Stomach (tissue), 9 donors: Measurements from ENCODE around the gene OR9A4. TPM values are rescaled to one million over a fixed set of nuclear protein-coding genes. Genes with fewer than 3 reads are reported as not detected.

Experiments used
- DNase-seq, 2 donors: peaks; one replicate each; pipeline versions ENCODE4 v3.0.0 to v3.0.0-alpha.2; 2013 to 2019
- H3K27ac ChIP-seq, 5 donors: fragments of 200-600 bp in 4 of 5; sonication (generic) in 4 of 5; one replicate each; pipeline ENCODE4 v1.5.1; 2013 to 2019; ENCODE audit warnings: mild to moderate bottlenecking in 1 of 5, moderate library complexity in 1 of 5
- H3K27me3 ChIP-seq, 3 donors: fragments of 200-600 bp; sonication (generic); one replicate each; pipeline ENCODE4 v1.5.1; 2017 to 2019; ENCODE audit warnings: mixed run types in 1 of 3
- H3K36me3 ChIP-seq, 4 donors: fragments of 200-600 bp; sonication (generic); 1 replicate in 3 of 4; 2 replicates in 1 of 4; pipeline ENCODE4 v1.5.1; 2016 to 2019
- H3K4me1 ChIP-seq, 4 donors: fragments of 200-600 bp; sonication (generic); one replicate each; pipeline ENCODE4 v1.5.1; 2016 to 2019
- H3K4me3 ChIP-seq, 4 donors: fragments of 200-600 bp; sonication (generic) in 3 of 4; one replicate each; pipeline ENCODE4 v1.5.1; 2016 to 2019; ENCODE audit warnings: mild to moderate bottlenecking in 1 of 4
- H3K9me3 ChIP-seq, 4 donors: fragments of 200-600 bp; sonication (generic); one replicate each; pipeline ENCODE4 v1.5.1; 2016 to 2019
- CTCF ChIP-seq, 7 experiments: fragments of 450-650 bp in 4 of 7; fragments of 200-600 bp in 3 of 7; sonication (generic) in 3 of 7; IDR thresholded peaks; one replicate each; pipeline ENCODE4 v1.5.1; 2016 to 2019; ENCODE audit warnings: antibody characterized with exemption in 7 of 7, control low read depth in 2 of 7, mild to moderate bottlenecking in 1 of 7
- EP300 ChIP-seq: sonication (generic); formaldehyde crosslinking; IDR thresholded peaks from one replicate; pipeline ENCODE4 v1.6.1; 2017; ENCODE audit warnings: antibody characterized with exemption
- POLR2A ChIP-seq, 4 donors: fragments of 450-650 bp; IDR thresholded peaks; one replicate each; pipeline ENCODE4 v1.6.1; 2016; ENCODE audit warnings: antibody characterized with exemption in 4 of 4, control low read depth in 2 of 4, mild to moderate bottlenecking in 1 of 4, moderate library complexity in 1 of 4
- POLR2AphosphoS5 ChIP-seq, 3 donors: sonication (generic); formaldehyde crosslinking; IDR thresholded peaks; one replicate each; pipeline ENCODE4 v1.6.1; 2016; ENCODE audit warnings: antibody characterized with exemption in 3 of 3
- WGBS, 5 donors: extraction: QIAGEN DNeasy Blood & Tissue Kit in 3 of 5; methylation state at CpG; one replicate each; pipeline versions ENCODE4 v1.1.5 to v1.1.7; 2013 to 2018; 5-methylcytosine and 5-hydroxymethylcytosine counted together
- intact Hi-C: fragments of 100-400 bp; cut with DNase I; formaldehyde crosslinking; loops from one replicate; pipeline ENCODE4 v1.15.1; 2023; ENCODE audit warnings: low total_unique reads
- polyA plus RNA-seq, 3 donors: library from polyadenylated mRNA; stranded (reverse); fragments of 200-250 nt; gene quantifications; one replicate each; pipeline ENCODE4 v1.2.3, GENCODE V29; 2013
- total RNA-seq, 5 donors: library from RNA; depleted of rRNA; stranded (reverse); fragments of >200 nt; gene quantifications; one replicate each; pipeline versions ENCODE4 v1.1.0 to v1.2.3, GENCODE V29; 2014 to 2016
- donor health status: healthy with polysubstance abuse.
- donor health status: Bipolar disorder and iron deficiency.
- donor health status: healthy.

OR9A4 gene
- total and polyA plus RNA-seq, 8 donors, result not detected

GRCh38 chr7:141954334-141954733, 38.1 kb downstream of the OR9A4 start:
- intact Hi-C loops, result no loop called here

DNA sequence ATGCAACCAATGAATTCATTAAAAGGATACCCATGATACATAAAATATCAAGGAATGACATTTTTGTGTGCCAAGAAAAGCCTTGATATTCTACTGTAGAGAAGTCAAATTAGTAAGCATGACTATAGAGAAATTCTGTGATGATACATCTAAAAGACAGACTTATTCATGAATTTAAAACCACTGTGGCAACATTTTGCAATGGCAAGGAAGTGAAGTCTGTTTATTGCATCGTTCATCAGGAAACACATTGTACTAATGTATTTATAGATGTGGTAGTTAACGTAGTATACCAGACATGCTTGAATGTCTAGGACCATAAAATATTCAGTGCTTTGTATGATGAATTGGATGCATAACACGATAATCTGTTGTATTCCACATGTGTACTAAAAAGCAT, 39.9 kb downstream of the OR9A4 start:
- H3K9me3 ChIP-seq, result no peaks in the 10 kb centered on the region
- no peak overlapping the region for H3K27ac ChIP-seq
- no peaks in the 10 kb centered on the region for H3K4me1 ChIP-seq
- no peak overlapping the region for H3K4me3 ChIP-seq
- DNase-seq, result no peak
- H3K27me3 ChIP-seq, result no peaks in the 10 kb centered on the region
- H3K36me3 ChIP-seq, result no peaks in the 10 kb centered on the region
- TF ChIP-seq CTCF (IDR thresholded peaks at IDR 0.05) (no peak), POLR2AphosphoS5 (IDR thresholded peaks at IDR 0.05) (no peak), POLR2A (IDR thresholded peaks at IDR 0.05) (no peak), EP300 (no peak)
- intact Hi-C loops, result no loop called here
- WGBS, 5 donors, result 51 to 76% (median 65%) methylated on average over 3 of the region's 3 CpGs

More at GRCh38 chr7:141954334-141954733, 38.1 kb downstream of the OR9A4 start:
- WGBS, 5 donors, result 78 to 89% (median 83%) methylated on average over 1 of the region's 1 CpG
- Histone ChIP-seq H3K9me3 (no peaks in the 10 kb centered on the region), H3K27ac (no peak overlapping the region), H3K4me1 (no peaks in the 10 kb centered on the region), H3K4me3 (no peak overlapping the region), H3K36me3 (no peaks in the 10 kb centered on the region), H3K27me3 (no peaks in the 10 kb centered on the region)
- TF ChIP-seq EP300, result no peak
- no peak for TF ChIP-seq POLR2AphosphoS5 (IDR thresholded peaks at IDR 0.05)
- no peak for TF ChIP-seq CTCF (IDR thresholded peaks at IDR 0.05)
- TF ChIP-seq POLR2A (IDR thresholded peaks at IDR 0.05), result no peak
- no peak for DNase-seq

DNA sequence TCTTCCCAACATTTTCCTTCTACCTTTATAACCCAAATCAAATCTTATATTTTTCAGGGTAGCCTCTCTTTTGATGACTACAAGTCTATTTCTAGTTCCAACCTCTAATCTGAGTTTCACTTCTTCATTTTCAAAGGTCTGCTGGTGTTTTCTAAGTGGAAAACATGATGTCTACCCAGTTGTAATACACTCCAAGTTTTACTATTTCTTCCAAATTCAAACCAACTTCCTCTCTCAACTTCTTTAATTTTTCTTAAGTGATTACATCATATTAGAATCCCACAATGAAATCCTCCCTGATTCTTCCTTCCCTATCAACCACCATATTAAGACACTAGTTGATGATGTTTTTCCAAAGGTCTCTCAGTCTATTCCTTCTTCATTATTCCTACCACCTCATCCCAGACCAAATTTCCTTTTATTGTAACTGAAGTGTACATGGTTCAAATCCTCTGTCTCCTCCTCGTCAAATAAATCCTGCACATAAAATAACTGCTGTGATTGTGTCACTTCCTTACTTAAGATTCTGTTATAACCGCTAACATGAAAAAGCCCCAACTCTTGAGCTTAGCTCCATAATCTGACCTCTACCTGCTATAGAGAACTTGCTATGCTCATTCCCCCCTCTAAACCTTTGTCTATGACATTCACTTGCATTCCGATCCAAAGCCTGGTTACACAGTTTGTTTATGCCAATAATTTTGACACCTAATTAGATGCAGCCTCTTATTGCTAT, 44.7 kb downstream of the OR9A4 start:
- Histone ChIP-seq H3K9me3 (no peaks in the 10 kb centered on the region), H3K27me3 (no peaks in the 10 kb centered on the region), H3K36me3 (no peaks in the 10 kb centered on the region), H3K4me3 (no peak overlapping the region), H3K27ac (no peak overlapping the region), H3K4me1 (no peaks in the 10 kb centered on the region)
- intact Hi-C loops, result no loop called here
- 80 to 87% (median 87%) methylated on average over 3 of the region's 3 CpGs for WGBS, 5 donors
- TF ChIP-seq POLR2A (IDR thresholded peaks at IDR 0.05) (no peak), CTCF (IDR thresholded peaks at IDR 0.05) (no peak), POLR2AphosphoS5 (IDR thresholded peaks at IDR 0.05) (no peak), EP300 (no peak)
- no peak for DNase-seq

Other genes with a start within 250 kb of the OR9A4 start
- gene DENND11, start 214.2 kb upstream of the OR9A4 start, total RNA-seq, result 10 to 100 TPM; 10.5 to 80.2 (median 47.2) TPM
- gene DENND11, start 214.2 kb upstream of the OR9A4 start, polyA plus RNA-seq, result 10 to 100 TPM in 1 of 3 donors, 1 to 10 TPM in 2; 5.8 to 13.0 (median 9.5) TPM
- gene WEE2, start 208.0 kb upstream of the OR9A4 start, total RNA-seq, result under 1 TPM in 1 of 5 donors, not detected in 4; 0.37 TPM
- not detected for gene WEE2, start 208.0 kb upstream of the OR9A4 start, polyA plus RNA-seq
- gene SSBP1, start 178.0 kb upstream of the OR9A4 start, total RNA-seq, result 100 to 1,000 TPM in 1 of 5 donors, 10 to 100 TPM in 4; 17.4 to 145 (median 59.8) TPM
- gene SSBP1, start 178.0 kb upstream of the OR9A4 start, polyA plus RNA-seq, result 100 to 1,000 TPM; 169 to 207 (median 198) TPM
- gene TAS2R3, start 152.3 kb upstream of the OR9A4 start, total RNA-seq, result 1 to 10 TPM in 2 of 5 donors, under 1 TPM in 1, not detected in 2; 0.58 to 5.7 (median 4.4) TPM
- gene TAS2R3, start 152.3 kb upstream of the OR9A4 start, polyA plus RNA-seq, result not detected
- 1 to 10 TPM in 3 of 5 donors, under 1 TPM in 1, not detected in 1; 0.58 to 3.7 (median 1.2) TPM for gene TAS2R4, start 139.7 kb upstream of the OR9A4 start, total RNA-seq
- gene TAS2R4, start 139.7 kb upstream of the OR9A4 start, polyA plus RNA-seq, result under 1 TPM in 1 of 3 donors, not detected in 2; 0.23 TPM
- gene TAS2R5, start 126.2 kb upstream of the OR9A4 start, total RNA-seq, result 10 to 100 TPM in 1 of 5 donors, 1 to 10 TPM in 3, not detected in 1; 4.4 to 45.5 (median 9.0) TPM
- gene TAS2R5, start 126.2 kb upstream of the OR9A4 start, polyA plus RNA-seq, result 1 to 10 TPM in 1 of 3 donors, under 1 TPM in 1, not detected in 1; 0.92 to 1.1 TPM
- not detected for gene PRSS37, start 74.9 kb upstream of the OR9A4 start, total RNA-seq
- not detected for gene PRSS37, start 74.9 kb upstream of the OR9A4 start, polyA plus RNA-seq
- gene CLEC5A, start 30.6 kb downstream of the OR9A4 start, total RNA-seq, result 1 to 10 TPM in 1 of 5 donors, under 1 TPM in 1, not detected in 3; 0.29 to 1.3 TPM
- 1 to 10 TPM in 1 of 3 donors, under 1 TPM in 2; 0.10 to 1.4 (median 0.31) TPM for gene CLEC5A, start 30.6 kb downstream of the OR9A4 start, polyA plus RNA-seq
- not detected for gene TAS2R38, start 57.4 kb downstream of the OR9A4 start, total RNA-seq
- gene TAS2R38, start 57.4 kb downstream of the OR9A4 start, polyA plus RNA-seq, result not detected
- gene MGAM, start 79.5 kb downstream of the OR9A4 start, total RNA-seq, result 1 to 10 TPM in 3 of 5 donors, under 1 TPM in 1, not detected in 1; 0.43 to 3.6 (median 2.9) TPM
- under 1 TPM; 0.15 to 0.78 (median 0.75) TPM for gene MGAM, start 79.5 kb downstream of the OR9A4 start, polyA plus RNA-seq
- 1 to 10 TPM in 3 of 5 donors, not detected in 2; 1.1 to 2.9 (median 1.2) TPM for gene MGAM2, start 195.3 kb downstream of the OR9A4 start, total RNA-seq
- under 1 TPM in 2 of 3 donors, not detected in 1; 0.05 to 0.12 TPM for gene MGAM2, start 195.3 kb downstream of the OR9A4 start, polyA plus RNA-seq